A673 (cell line): Measurements from ENCODE around the gene PITPNM2.

Experiments
- EZH2 ChIP-seq: fragments of 200-600 bp; sonication (generic); IDR thresholded peaks from 2 replicates; pipeline ENCODE4 v1.6.1; 2017; ENCODE audit warnings: borderline replicate concordance, low read depth, mild to moderate bottlenecking, mixed read lengths, antibody characterized with exemption, low read length; ENCODE audit not compliant: poor library complexity, severe bottlenecking
- TF ChIP-seq, protein P1 (sequence below): fragments of 300-800, 200-600 bp; sonication (generic); conservative IDR thresholded peaks from 2 replicates; pipeline ENCODE4 v1.5.1; 2017; ENCODE audit warnings: low read depth, mild to moderate bottlenecking, antibody characterized with exemption, low read length, moderate library complexity, mixed read lengths

DNA sequence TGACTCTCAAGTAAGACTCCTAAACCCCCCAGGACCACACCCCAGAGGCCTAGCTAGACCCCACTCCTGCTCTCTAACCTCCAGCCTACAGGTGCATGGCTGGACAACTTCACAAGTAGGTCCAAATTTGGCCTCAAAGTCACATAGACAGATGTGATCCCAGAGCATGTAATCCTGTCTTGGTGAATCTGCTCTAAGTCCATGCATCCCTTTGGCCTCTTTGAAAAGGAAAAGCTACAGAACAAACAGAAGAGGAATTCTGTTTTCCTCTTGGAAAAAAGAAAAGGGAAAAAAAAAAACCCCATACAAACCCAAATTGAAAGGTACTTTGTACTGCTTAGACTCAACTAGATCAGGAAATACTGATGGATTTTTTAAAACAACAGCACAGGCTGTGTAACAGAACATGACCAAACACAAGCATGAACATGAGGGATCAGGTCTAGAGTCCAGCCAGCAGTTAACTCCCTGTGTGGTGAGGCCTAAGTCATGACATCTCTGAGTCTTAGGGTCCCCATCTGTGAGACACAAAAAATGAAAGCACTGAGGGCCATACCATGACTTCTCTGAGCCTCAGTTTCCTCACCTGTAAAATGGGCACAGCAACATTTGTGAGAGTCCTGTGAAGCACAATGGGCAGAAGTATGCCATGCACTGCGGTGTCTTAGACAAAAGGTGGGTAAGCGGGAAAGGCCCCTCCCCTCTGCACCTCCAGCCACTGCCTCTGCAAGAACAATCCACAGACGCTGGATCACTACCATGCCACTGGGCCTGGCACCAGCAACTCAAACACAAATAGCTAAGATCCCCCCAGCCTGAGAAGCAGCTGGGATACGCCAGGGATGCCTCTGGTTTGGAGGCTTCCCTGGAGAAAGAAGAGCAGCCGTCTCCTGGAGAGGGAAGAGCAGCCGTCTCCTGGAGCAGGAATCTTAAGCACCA, 9.9 kb downstream of the PITPNM2 start:
- TF ChIP-seq EZH2: no peak
- TF ChIP-seq, protein P1, sequence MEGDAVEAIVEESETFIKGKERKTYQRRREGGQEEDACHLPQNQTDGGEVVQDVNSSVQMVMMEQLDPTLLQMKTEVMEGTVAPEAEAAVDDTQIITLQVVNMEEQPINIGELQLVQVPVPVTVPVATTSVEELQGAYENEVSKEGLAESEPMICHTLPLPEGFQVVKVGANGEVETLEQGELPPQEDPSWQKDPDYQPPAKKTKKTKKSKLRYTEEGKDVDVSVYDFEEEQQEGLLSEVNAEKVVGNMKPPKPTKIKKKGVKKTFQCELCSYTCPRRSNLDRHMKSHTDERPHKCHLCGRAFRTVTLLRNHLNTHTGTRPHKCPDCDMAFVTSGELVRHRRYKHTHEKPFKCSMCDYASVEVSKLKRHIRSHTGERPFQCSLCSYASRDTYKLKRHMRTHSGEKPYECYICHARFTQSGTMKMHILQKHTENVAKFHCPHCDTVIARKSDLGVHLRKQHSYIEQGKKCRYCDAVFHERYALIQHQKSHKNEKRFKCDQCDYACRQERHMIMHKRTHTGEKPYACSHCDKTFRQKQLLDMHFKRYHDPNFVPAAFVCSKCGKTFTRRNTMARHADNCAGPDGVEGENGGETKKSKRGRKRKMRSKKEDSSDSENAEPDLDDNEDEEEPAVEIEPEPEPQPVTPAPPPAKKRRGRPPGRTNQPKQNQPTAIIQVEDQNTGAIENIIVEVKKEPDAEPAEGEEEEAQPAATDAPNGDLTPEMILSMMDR: no peak
